SW 1271 (cell line): ENCODE results near the gene DLST.

ENCODE experiments used
- DNase-seq, 2 experiments: peaks; one replicate each; lab custom pipeline; 2025; lab: John Stamatoyannopoulos, UW

The DLST gene

GRCh38 chr14:74881431-74882102 is at the start of gene DLST:
DLST (plus strand) TSS chr14:74881916; CDS start chr14:74881954, 38 bp downstream.
- peak; percentile 39 to 83 for DNase-seq

- DNase-seq: no peak
These were observed 48.9 kb upstream of the DLST start for GRCh38 chr14:74832849-74833248.

GRCh38 chr14:74834692-74835392 is 46.9 kb upstream of the DLST start:
- DNase-seq: no peak

- DNase-seq: no peak
These were observed 46.0 kb upstream of the DLST start for GRCh38 chr14:74835645-74836250.

- DNase-seq: no peak
These were observed 45.3 kb upstream of the DLST start for GRCh38 chr14:74836251-74836960.

- no peak for DNase-seq
These were observed 43.5 kb upstream of the DLST start for GRCh38 chr14:74838166-74838565.

GRCh38 chr14:74840603-74841030 is 41.1 kb upstream of the DLST start:
- DNase-seq: no peak

- DNase-seq: no peak
These were observed 40.2 kb upstream of the DLST start for GRCh38 chr14:74841230-74842207.

GRCh38 chr14:74843653-74844052 is 38.1 kb upstream of the DLST start:
- no peak for DNase-seq

GRCh38 chr14:74846168-74846567 is 35.5 kb upstream of the DLST start:
- no peak for DNase-seq

GRCh38 chr14:74846968-74847665 is 34.6 kb upstream of the DLST start:
- peak in 1 of 2 experiments; percentile 14 for DNase-seq

GRCh38 chr14:74848768-74849167 is 32.9 kb upstream of the DLST start:
- no peak for DNase-seq

GRCh38 chr14:74852922-74853530 is 28.7 kb upstream of the DLST start:
- DNase-seq: no peak

- no peak for DNase-seq
These were observed 28.1 kb upstream of the DLST start for GRCh38 chr14:74853581-74853980.

GRCh38 chr14:74855021-74855420 is 26.7 kb upstream of the DLST start:
- DNase-seq: no peak

GRCh38 chr14:74855945-74856344 is 25.8 kb upstream of the DLST start:
- DNase-seq: no peak

GRCh38 chr14:74856366-74856765 is 25.4 kb upstream of the DLST start:
- no peak for DNase-seq

- DNase-seq: no peak
These were observed 23.7 kb upstream of the DLST start for GRCh38 chr14:74858022-74858421.

GRCh38 chr14:74859757-74860552 is 21.8 kb upstream of the DLST start:
- DNase-seq: no peak
